Epithelial cell of proximal tubule (primary cell): ENCODE data around the gene WDFY3. TPM values are rescaled to one million over a fixed set of nuclear protein-coding genes. Genes with fewer than 3 reads are reported as not detected.
A peak's percentile ranks its signal among the peaks of the same experiment; 100 is the strongest.

ENCODE experiments used
- DNase-seq: peaks from one replicate; pipeline ENCODE4 v3.0.0-alpha.2; 2011; ENCODE audit warnings: low read depth
- H3K4me3 ChIP-seq: 2 replicates; pipeline ENCODE4 v1.5.1; 2011; ENCODE audit warnings: low read depth, mild to moderate bottlenecking, low read length
- CTCF ChIP-seq: conservative IDR thresholded peaks from 2 replicates; pipeline ENCODE4 v1.5.1; 2012; ENCODE audit warnings: low read depth, mild to moderate bottlenecking, low read length
- total RNA-seq: library from RNA; depleted of rRNA; stranded (reverse); fragments of >200 nt; gene quantifications from 2 replicates; pipeline ENCODE4 v1.2.3, GENCODE V29; 2015

Gene WDFY3
- total RNA-seq, 1 donor from 2014 or later: 35.1 TPM

DNA sequence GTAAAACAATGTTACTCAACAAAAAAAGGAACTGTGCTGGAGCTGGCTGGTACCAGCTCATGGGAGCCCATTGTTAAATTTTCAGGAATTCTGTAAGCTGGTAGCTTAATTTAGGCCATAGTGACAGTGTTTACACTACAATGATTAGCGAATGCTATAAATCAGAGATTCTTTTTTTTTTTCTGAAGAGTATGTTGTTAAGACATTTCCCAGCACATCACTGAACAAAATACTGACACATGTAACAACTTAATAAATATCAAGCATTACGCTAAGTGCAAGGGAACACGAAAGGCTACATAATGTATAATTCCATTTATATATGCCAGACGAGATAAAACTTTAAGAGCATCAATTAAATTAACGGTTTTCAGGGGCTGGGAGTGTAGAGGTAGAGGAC lies 4.4 kb downstream of the WDFY3 start:
- no peak for TF ChIP-seq CTCF
- DNase-seq: no peak
- H3K4me3 ChIP-seq: no peak overlapping the region

GRCh38 chr4:84958434-84958833 lies 8.1 kb downstream of the WDFY3 start:
- no peak for DNase-seq
- no peak for TF ChIP-seq CTCF
- H3K4me3 ChIP-seq: peak overlapping the region; percentile 12

- peak; percentile 94 for DNase-seq
- no peak for TF ChIP-seq CTCF
- peak overlapping the region; percentile 25 for H3K4me3 ChIP-seq
Measured at GRCh38 chr4:84957514-84958420, 8.7 kb downstream of the WDFY3 start.

DNA sequence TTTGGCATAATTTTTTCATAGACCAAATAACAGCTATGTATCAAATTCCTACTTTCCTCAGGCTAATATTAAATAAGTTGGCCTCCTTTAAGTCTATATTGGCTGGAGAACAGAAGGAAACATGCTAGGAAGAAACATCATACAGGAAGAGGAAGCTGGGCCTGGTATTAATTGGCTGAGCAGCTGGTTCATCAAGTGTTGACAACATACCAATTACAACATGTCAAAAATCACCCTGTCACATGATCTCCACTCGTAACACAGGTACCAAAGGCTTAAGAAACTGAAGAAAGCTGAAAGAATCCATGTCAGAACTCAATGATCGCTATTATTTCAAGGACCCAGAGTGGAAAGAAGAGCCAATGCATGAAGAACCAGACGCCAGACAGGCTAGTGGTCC lies 10.5 kb downstream of the WDFY3 start:
- DNase-seq: no peak
- no peak overlapping the region for H3K4me3 ChIP-seq
- no peak for TF ChIP-seq CTCF

DNA sequence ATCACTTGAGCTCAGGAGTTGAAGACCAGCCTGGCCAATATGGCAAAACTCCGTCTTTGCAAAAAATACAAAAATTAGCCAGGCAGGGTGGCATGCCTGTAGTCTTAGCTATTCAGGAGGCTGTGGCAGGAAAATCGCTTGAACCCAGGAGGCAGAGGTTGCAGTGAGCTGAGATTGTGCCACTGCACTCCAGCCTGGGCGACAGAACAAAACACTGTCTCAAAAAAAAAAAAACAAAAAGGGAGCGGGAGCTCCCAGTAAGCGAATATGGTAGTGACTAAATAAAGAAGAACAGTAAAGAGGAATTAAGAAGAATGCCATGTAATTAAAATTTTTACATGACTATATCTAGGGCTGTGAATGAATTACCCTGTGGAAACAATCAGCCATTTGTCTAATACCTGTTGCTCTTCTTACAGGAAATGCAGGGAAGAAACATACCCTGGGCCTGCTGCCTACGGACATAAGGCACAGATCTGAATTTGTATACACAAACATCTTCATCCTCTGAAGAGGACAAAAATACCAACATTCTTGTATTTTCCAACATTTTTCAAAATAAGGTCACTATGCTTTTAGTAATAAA lies 11.4 kb downstream of the WDFY3 start:
- no peak for TF ChIP-seq CTCF
- no peak overlapping the region for H3K4me3 ChIP-seq
- no peak for DNase-seq

DNA sequence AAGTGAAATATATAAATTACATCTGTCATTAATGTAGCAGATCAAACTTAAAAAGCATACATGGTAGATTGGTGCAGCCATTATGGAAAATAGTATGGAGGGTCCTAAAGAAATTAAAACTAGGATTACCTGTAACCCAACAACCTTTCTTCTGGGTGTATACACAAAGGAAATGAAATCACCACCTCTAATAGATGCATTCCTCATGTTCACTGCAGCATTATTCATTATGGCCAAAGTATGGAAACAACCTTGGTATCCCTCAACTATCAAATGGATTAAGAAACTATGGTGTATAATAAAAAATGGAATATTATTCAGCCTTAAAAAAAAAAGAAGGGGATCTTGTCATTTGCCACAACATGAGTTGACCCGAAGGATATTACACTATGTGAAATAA lies 13.7 kb downstream of the WDFY3 start:
- no peak overlapping the region for H3K4me3 ChIP-seq
- TF ChIP-seq CTCF: no peak
- no peak for DNase-seq
